ENCODE results near the gene B4GALT3. TPM values are rescaled to one million over a fixed set of nuclear protein-coding genes. Genes with fewer than 3 reads are reported as not detected.

The B4GALT3 gene
- total RNA-seq (2022; extraction: Qiagen RNA extraction): 24.9 to 30.4 TPM (median 29.2 TPM) in 5 replicates

GRCh38 chr1:161177112-161177935 is at the start of gene B4GALT3:
TSS of gene B4GALT3 (minus strand) at chr1:161177507. CDS start at chr1:161176060, 1,447 bp downstream.

GRCh38 chr1:161225534-161226319 is 48.4 kb upstream of the B4GALT3 start, which contains the start of gene TOMM40L:
TSS of gene TOMM40L (plus strand) at chr1:161226060. CDS start at chr1:161226490, 430 bp downstream.

GRCh38 chr1:161215076-161215475 is 37.8 kb upstream of the B4GALT3 start, which contains the start of gene FCER1G:
TSS of gene FCER1G (plus strand) at chr1:161215295. CDS start at chr1:161215322, 27 bp downstream.

GRCh38 chr1:161201836-161202712 is 24.8 kb upstream of the B4GALT3 start, which contains the start of gene NDUFS2:
TSS of gene NDUFS2 (plus strand) at chr1:161202367. CDS start at chr1:161202386, 19 bp downstream.

GRCh38 chr1:161198897-161199431 is 21.7 kb upstream of the B4GALT3 start, which contains the start of gene ADAMTS4:
TSS of gene ADAMTS4 (minus strand) at chr1:161199054. CDS start at chr1:161198627, 427 bp downstream.

GRCh38 chr1:161165742-161166668 is 11.3 kb downstream of the B4GALT3 start, which contains the start of gene PPOX:
TSS of gene PPOX (plus strand) at chr1:161166426. CDS start at chr1:161166848, 422 bp downstream.

GRCh38 chr1:161159087-161159912 is 18.0 kb downstream of the B4GALT3 start, which contains the start of gene USP21:
TSS of gene USP21 (plus strand) at chr1:161159500. CDS start at chr1:161160641, 1,141 bp downstream.

GRCh38 chr1:161153682-161154337 is 23.5 kb downstream of the B4GALT3 start, which contains the start of gene UFC1:
TSS of gene UFC1 (plus strand) at chr1:161153978. CDS start at chr1:161153998, 20 bp downstream.

GRCh38 chr1:161132410-161133219 is 44.7 kb downstream of the B4GALT3 start, which contains the start of gene DEDD:
TSS of gene DEDD (minus strand) at chr1:161132667. CDS start at chr1:161124462, 8,205 bp downstream.

Other genes starting within 250 kb of the B4GALT3 start
- 0.13 to 0.34 TPM (median 0.24 TPM) in 4 of 5 replicates, not detected in the other for gene ITLN2, start 222.7 kb downstream of the B4GALT3 start, total RNA-seq (2022; extraction: Qiagen RNA extraction)
- 30.7 to 59.9 TPM (median 54.1 TPM) in 5 replicates for gene F11R, start 156.4 kb downstream of the B4GALT3 start, total RNA-seq (2022; extraction: Qiagen RNA extraction)
- gene TSTD1, start 138.5 kb downstream of the B4GALT3 start, total RNA-seq (2022; extraction: Qiagen RNA extraction): 0.20 to 0.42 TPM (median 0.29 TPM) in 4 of 5 replicates, not detected in the other
- 44.2 to 52.9 TPM (median 51.4 TPM) in 5 replicates for gene USF1, start 131.5 kb downstream of the B4GALT3 start, total RNA-seq (2022; extraction: Qiagen RNA extraction)
- 0.05 to 0.14 TPM (median 0.07 TPM) in 5 replicates for gene ARHGAP30, start 107.6 kb downstream of the B4GALT3 start, total RNA-seq (2022; extraction: Qiagen RNA extraction)
- gene NECTIN4, start 87.9 kb downstream of the B4GALT3 start, total RNA-seq (2022; extraction: Qiagen RNA extraction): 1.6 to 1.9 TPM (median 1.8 TPM) in 5 replicates
- gene KLHDC9, start 79.1 kb downstream of the B4GALT3 start, total RNA-seq (2022; extraction: Qiagen RNA extraction): 1.1 to 2.7 TPM (median 1.8 TPM) in 5 replicates
- gene PFDN2, start 59.5 kb downstream of the B4GALT3 start, total RNA-seq (2022; extraction: Qiagen RNA extraction): 112 to 136 TPM (median 117 TPM) in 5 replicates
- gene NIT1, start 59.4 kb downstream of the B4GALT3 start, total RNA-seq (2022; extraction: Qiagen RNA extraction): 29.5 to 35.9 TPM (median 35.1 TPM) in 5 replicates
- 27.6 to 33.6 TPM (median 31.9 TPM) in 5 replicates for gene DEDD, start 44.8 kb downstream of the B4GALT3 start, total RNA-seq (2022; extraction: Qiagen RNA extraction)
- gene UFC1, start 23.5 kb downstream of the B4GALT3 start, total RNA-seq (2022; extraction: Qiagen RNA extraction): 84.9 to 147 TPM (median 87.3 TPM) in 5 replicates
- gene USP21, start 18.0 kb downstream of the B4GALT3 start, total RNA-seq (2022; extraction: Qiagen RNA extraction): 19.0 to 27.5 TPM (median 25.0 TPM) in 5 replicates
- 11.1 to 18.1 TPM (median 16.2 TPM) in 5 replicates for gene PPOX, start 11.1 kb downstream of the B4GALT3 start, total RNA-seq (2022; extraction: Qiagen RNA extraction)
- 0.01 TPM in 2 of 5 replicates, not detected in the others for gene ADAMTS4, start 21.5 kb upstream of the B4GALT3 start, total RNA-seq (2022; extraction: Qiagen RNA extraction)
- 78.3 to 97.7 TPM (median 84.9 TPM) in 5 replicates for gene NDUFS2, start 24.9 kb upstream of the B4GALT3 start, total RNA-seq (2022; extraction: Qiagen RNA extraction)
- 0.16 to 0.36 TPM in 2 of 5 replicates, not detected in the others for gene FCER1G, start 37.8 kb upstream of the B4GALT3 start, total RNA-seq (2022; extraction: Qiagen RNA extraction)
- gene APOA2, start 46.1 kb upstream of the B4GALT3 start, total RNA-seq (2022; extraction: Qiagen RNA extraction): not detected in 5 replicates
- 9.2 to 11.4 TPM (median 11.3 TPM) in 5 replicates for gene TOMM40L, start 48.6 kb upstream of the B4GALT3 start, total RNA-seq (2022; extraction: Qiagen RNA extraction)
- 0.06 to 0.15 TPM (median 0.08 TPM) in 3 of 5 replicates, not detected in the others for gene NR1I3, start 60.7 kb upstream of the B4GALT3 start, total RNA-seq (2022; extraction: Qiagen RNA extraction)
- gene PCP4L1, start 81.2 kb upstream of the B4GALT3 start, total RNA-seq (2022; extraction: Qiagen RNA extraction): 0.06 to 0.13 TPM (median 0.07 TPM) in 4 of 5 replicates, not detected in the other
- 0.18 to 0.40 TPM (median 0.30 TPM) in 5 replicates for gene MPZ, start 132.5 kb upstream of the B4GALT3 start, total RNA-seq (2022; extraction: Qiagen RNA extraction)
- gene SDHC, start 136.9 kb upstream of the B4GALT3 start, total RNA-seq (2022; extraction: Qiagen RNA extraction): 236 to 259 TPM (median 248 TPM) in 5 replicates
- gene CFAP126, start 190.4 kb upstream of the B4GALT3 start, total RNA-seq (2022; extraction: Qiagen RNA extraction): 0.13 to 0.40 TPM (median 0.17 TPM) in 4 of 5 replicates, not detected in the other